B cell (primary cell): ENCODE measurements around the gene OR2F2. TPM values are rescaled to one million over a fixed set of nuclear protein-coding genes. Genes with fewer than 3 reads are reported as not detected.

Experiments used
- ATAC-seq: fragments of 200-7000 bp; cut with Tn5 transposase; one replicate; pipeline ENCODE4 v1.10.0; 2021; ENCODE audit warnings: low read depth, mild to moderate bottlenecking, moderate number of reproducible peaks, moderate library complexity
- CTCF ChIA-PET: fragments of 350-600 bp; sonication (Branson Sonifier 250); formaldehyde crosslinking; loops from one replicate; lab custom pipeline; 2021; ENCODE audit warnings: antibody characterized with exemption, inconsistent platforms; lab: Charles Lee
- POLR2A ChIA-PET: fragments of 350-600 bp; sonication (Branson Sonifier 250); formaldehyde crosslinking; loops from one replicate; lab custom pipeline; 2021; ENCODE audit warnings: antibody characterized with exemption; lab: Charles Lee
- DNase-seq: peaks from one replicate; pipeline ENCODE4 v3.0.0; 2013
- H2AFZ ChIP-seq: 2 replicates; pipeline ENCODE4 v1.6.1; 2012; ENCODE audit warnings: mild to moderate bottlenecking, low read depth, low read length; ENCODE audit not compliant: insufficient read depth, poor library complexity, severe bottlenecking
- H3K27ac ChIP-seq, 2 donors: 1 replicate in 1 of 2; 2 replicates in 1 of 2; pipeline ENCODE4 v1.5.1; 2012 to 2013; ENCODE audit warnings: low read length in 2 of 2, mild to moderate bottlenecking in 2 of 2, moderate library complexity in 1 of 2
- H3K27me3 ChIP-seq, 4 experiments: fragments of 200-600 bp in 1 of 4; sonication (generic) in 1 of 4; replicated peaks in 1 of 4; 1 replicate in 2 of 4; 2 replicates in 2 of 4; pipeline versions ENCODE4 v1.6.1 to v1.7.0; 2013 to 2016; ENCODE audit warnings: low read length in 3 of 4, mild to moderate bottlenecking in 2 of 4, mixed read lengths in 1 of 4, moderate library complexity in 1 of 4; ENCODE audit not compliant: insufficient read depth in 4 of 4, control insufficient read depth in 3 of 4; ENCODE audit errors: control extremely low read depth in 1 of 4
- H3K36me3 ChIP-seq, 2 experiments: replicated peaks in 1 of 2; 1 replicate in 1 of 2; 2 replicates in 1 of 2; pipeline versions ENCODE4 v1.6.1 to v1.7.1; 2013; ENCODE audit warnings: low read length in 1 of 2; ENCODE audit not compliant: insufficient read depth in 2 of 2, control insufficient read depth in 1 of 2; ENCODE audit errors: control extremely low read depth in 1 of 2, extremely low read depth in 1 of 2
- H3K4me1 ChIP-seq, 2 donors: fragments of 200-600 bp in 1 of 2; sonication (generic) in 1 of 2; 1 replicate in 1 of 2; 2 replicates in 1 of 2; pipeline versions ENCODE4 v1.5.1 to v1.6.1; 2013 to 2017; ENCODE audit warnings: low read length in 2 of 2; ENCODE audit not compliant: control insufficient read depth in 2 of 2, insufficient read depth in 2 of 2
- H3K4me2 ChIP-seq: replicated peaks from 2 replicates; pipeline ENCODE3; 2012; ENCODE audit warnings: mild to moderate bottlenecking, low read depth, low read length; ENCODE audit not compliant: poor library complexity, severe bottlenecking
- H3K4me3 ChIP-seq, 5 experiments: fragments of 200-600 bp in 1 of 5; sonication (generic) in 1 of 5; 1 replicate in 3 of 5; 2 replicates in 2 of 5; pipeline versions ENCODE4 v1.5.1 to v1.7.0; 2011 to 2016; ENCODE audit warnings: low read length in 4 of 5, mild to moderate bottlenecking in 4 of 5, low read depth in 2 of 5, control low read depth in 1 of 5, moderate library complexity in 1 of 5; ENCODE audit not compliant: insufficient read depth in 1 of 5; ENCODE audit errors: control extremely low read depth in 1 of 5, extremely low read depth in 1 of 5
- H3K79me2 ChIP-seq: fragments of 200-600 bp; sonication (generic); one replicate; pipeline ENCODE4 v1.6.0; 2016; ENCODE audit warnings: low read length; ENCODE audit not compliant: control insufficient read depth, insufficient read depth
- H3K9ac ChIP-seq: fragments of 200-600 bp; sonication (generic); 2 replicates; pipeline ENCODE4 v1.6.1; 2017; ENCODE audit warnings: mild to moderate bottlenecking, low read length, moderate library complexity
- H3K9me3 ChIP-seq, 3 donors: one replicate each; pipeline versions ENCODE4 v1.6.1 to v1.7.1; 2013; ENCODE audit warnings: low read length in 2 of 3; ENCODE audit not compliant: control insufficient read depth in 2 of 3, insufficient read depth in 1 of 3; ENCODE audit errors: control extremely low read depth in 1 of 3
- H4K20me1 ChIP-seq: 2 replicates; pipeline ENCODE4 v1.6.0; 2012; ENCODE audit warnings: mild to moderate bottlenecking, low read length; ENCODE audit not compliant: insufficient read depth, control insufficient read depth, poor library complexity, severe bottlenecking
- H3K27ac Mint-ChIP-seq: one replicate; pipeline ENCODE4 v1.8.0; 2021; ENCODE audit warnings: mixed read lengths
- H3K27me3 Mint-ChIP-seq: one replicate; pipeline ENCODE4 v1.8.0; 2021; ENCODE audit warnings: mixed read lengths
- H3K4me1 Mint-ChIP-seq: one replicate; pipeline ENCODE4 v1.8.0; 2021; ENCODE audit warnings: mixed read lengths
- H3K4me3 Mint-ChIP-seq: one replicate; pipeline ENCODE4 v1.8.0; 2021; ENCODE audit warnings: mixed read lengths
- H3K9me3 Mint-ChIP-seq: one replicate; pipeline ENCODE4 v1.8.0; 2022; ENCODE audit warnings: mixed read lengths; ENCODE audit not compliant: insufficient read depth
- CTCF ChIP-seq: fragments of 200-600 bp; IDR thresholded peaks from one replicate; pipeline ENCODE4 v1.8.0; 2022; ENCODE audit warnings: antibody characterized with exemption, mild to moderate bottlenecking
- EZH2 ChIP-seq: IDR thresholded peaks from 2 replicates; pipeline ENCODE4 v1.6.1; 2012; ENCODE audit warnings: borderline replicate concordance, low read depth, mild to moderate bottlenecking, moderate library complexity, low read length; ENCODE audit not compliant: insufficient read depth, poor library complexity, severe bottlenecking
- WGBS: methylation state at CpG from one replicate; pipeline ENCODE4 v1.1.5; 2013; ENCODE audit warnings: missing lambda C conversion rate; ENCODE audit not compliant: insufficient coverage; 5-methylcytosine and 5-hydroxymethylcytosine counted together
- intact Hi-C: fragments of 100-400 bp; cut with micrococcal nuclease; formaldehyde crosslinking; loops from one replicate; pipeline ENCODE4 v1.10.0; 2022
- polyA plus RNA-seq: library from polyadenylated mRNA; depleted of rRNA; stranded (reverse); fragments of >200 nt; gene quantifications from 2 replicates; pipeline ENCODE4 v1.2.3, GENCODE V29; 2012
- total RNA-seq, 2 donors: library from RNA; stranded (reverse); fragments of 120-200 nt in 1 of 2; gene quantifications; 1 replicate in 1 of 2; 2 replicates in 1 of 2; pipeline versions ENCODE4 v1.2.3 to v1.2.4, GENCODE V29; 2013 to 2022

The OR2F2 gene
- total and polyA plus RNA-seq, 2 donors (not counting 1 experiment from before 2014, with no cell fraction given): not detected

- intact Hi-C loops: no loop called here
- no peak overlapping the region for H3K9ac ChIP-seq
- no peaks in the 10 kb centered on the region for H3K4me1 Mint-ChIP-seq
- no peaks in the 10 kb centered on the region for H4K20me1 ChIP-seq
- no peak overlapping the region for H3K27ac Mint-ChIP-seq
- no peaks in the 10 kb centered on the region for H3K4me1 ChIP-seq
- no peak for TF ChIP-seq EZH2
- TF ChIP-seq CTCF: no peak
- H3K4me3 ChIP-seq: no peak overlapping the region
- CTCF ChIA-PET: no interaction called here
- H3K9me3 ChIP-seq: no peaks in the 10 kb centered on the region
- H3K4me3 Mint-ChIP-seq: no peak overlapping the region
- no peaks in the 10 kb centered on the region for H3K36me3 ChIP-seq
- POLR2A ChIA-PET: no interaction called here
- no CpG with 5 or more reads among the region's 4 CpGs for WGBS
- no peaks in the 10 kb centered on the region for H3K9me3 Mint-ChIP-seq
- H3K27me3 Mint-ChIP-seq: peaks cover 4% of the 10 kb centered on the region
- H3K79me2 ChIP-seq: no peaks in the 10 kb centered on the region
- no peak for DNase-seq
- no peaks in the 10 kb centered on the region for H3K27me3 ChIP-seq
- no peak for ATAC-seq
- no peak overlapping the region for H3K27ac ChIP-seq
- no peak overlapping the region for H2AFZ ChIP-seq
- no peak overlapping the region for H3K4me2 ChIP-seq
These were observed 32.4 kb downstream of the OR2F2 start for GRCh38 chr7:143967398-143967797.

GRCh38 chr7:143973870-143974416 lies 38.9 kb downstream of the OR2F2 start:
- Histone ChIP-seq H4K20me1 (no peaks in the 10 kb centered on the region), H3K4me3 (no peak overlapping the region), H3K27ac (no peak overlapping the region), H3K79me2 (no peaks in the 10 kb centered on the region), H2AFZ (no peak overlapping the region), H3K9me3 (no peaks in the 10 kb centered on the region), H3K9ac (no peak overlapping the region), H3K27me3 (no peaks in the 10 kb centered on the region), H3K4me1 (no peaks in the 10 kb centered on the region), H3K4me2 (no peak overlapping the region), H3K36me3 (no peaks in the 10 kb centered on the region)
- Mint-ChIP-seq H3K27ac (no peak overlapping the region), H3K4me1 (no peaks in the 10 kb centered on the region), H3K27me3 (peaks cover 4% of the 10 kb centered on the region), H3K4me3 (no peak overlapping the region), H3K9me3 (no peaks in the 10 kb centered on the region)
- DNase-seq (no peak), ATAC-seq (no peak)
- ChIA-PET POLR2A (interaction anchor here (0.6 kb wide), 1 partner anchor 888 kb away, joined by 6 read pairs; no protein-coding TSS in a partner anchor), CTCF (no interaction called here)
- no CpG with 5 or more reads among the region's 4 CpGs for WGBS
- intact Hi-C loops: no loop called here
- TF ChIP-seq EZH2 (no peak), CTCF (no peak)
